Measurements from ENCODE around the gene PRSS56.
"Not testable (repeated sequence)": the region's sequence is repeated elsewhere in the genome, so short reads cannot be mapped to it uniquely, and the experiment has no call there.

PRSS56 gene

DNA sequence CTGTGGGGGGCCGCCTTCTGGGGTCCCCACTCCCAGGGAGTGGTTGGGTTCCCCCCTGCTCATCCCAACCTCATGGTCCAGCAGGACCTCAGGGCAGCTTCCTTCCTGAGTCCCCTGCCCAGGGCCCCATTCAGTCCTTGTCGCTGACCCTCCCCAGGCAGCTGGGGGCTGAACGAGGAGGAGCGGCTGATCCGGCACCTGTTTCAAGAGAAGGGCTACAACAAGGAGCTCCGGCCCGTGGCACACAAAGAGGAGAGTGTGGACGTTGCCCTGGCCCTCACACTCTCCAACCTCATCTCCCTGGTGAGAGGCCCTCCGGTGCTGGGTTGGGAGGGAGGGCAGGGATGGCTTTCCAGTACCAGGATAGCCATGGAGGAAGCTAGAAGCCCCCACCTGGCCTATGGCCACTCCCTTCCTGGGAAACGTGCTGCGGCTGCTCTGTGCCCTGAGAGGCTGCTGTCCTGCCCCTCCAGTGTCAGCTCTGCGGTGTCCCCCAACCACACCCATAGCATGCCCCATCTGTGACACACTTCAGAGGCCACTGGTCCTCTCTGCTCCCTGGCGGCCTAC lies 6.3 kb downstream of the PRSS56 start:
- DNase-seq: no peak

DNA sequence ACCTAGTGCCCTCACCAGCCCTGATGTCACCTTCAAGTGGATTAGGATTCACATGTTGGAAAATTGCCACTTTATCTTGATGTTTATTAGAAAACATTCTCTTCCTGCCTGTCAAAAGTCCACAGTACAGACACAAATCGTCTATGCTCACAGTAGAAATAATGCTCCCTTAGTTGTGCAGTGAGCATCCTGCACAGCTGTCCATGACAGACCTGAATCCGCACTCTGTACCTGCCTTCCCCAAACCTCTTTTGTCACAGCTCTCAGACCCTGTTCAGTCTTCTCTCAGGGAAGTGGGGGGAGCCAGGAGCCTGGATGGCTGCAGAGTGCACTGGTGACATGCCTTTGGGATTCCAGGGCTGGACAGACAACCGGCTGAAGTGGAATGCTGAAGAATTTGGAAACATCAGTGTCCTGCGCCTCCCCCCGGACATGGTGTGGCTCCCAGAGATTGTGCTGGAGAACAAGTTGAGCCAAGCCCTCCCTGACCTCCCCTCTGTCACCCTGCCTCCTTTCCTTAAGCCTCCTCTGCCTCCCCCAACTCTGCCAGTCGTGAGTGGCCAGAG lies 7.8 kb downstream of the PRSS56 start:
- no peak for DNase-seq

GRCh38 chr2:232528746-232529460 lies 8.7 kb downstream of the PRSS56 start:
- no peak for DNase-seq

DNA sequence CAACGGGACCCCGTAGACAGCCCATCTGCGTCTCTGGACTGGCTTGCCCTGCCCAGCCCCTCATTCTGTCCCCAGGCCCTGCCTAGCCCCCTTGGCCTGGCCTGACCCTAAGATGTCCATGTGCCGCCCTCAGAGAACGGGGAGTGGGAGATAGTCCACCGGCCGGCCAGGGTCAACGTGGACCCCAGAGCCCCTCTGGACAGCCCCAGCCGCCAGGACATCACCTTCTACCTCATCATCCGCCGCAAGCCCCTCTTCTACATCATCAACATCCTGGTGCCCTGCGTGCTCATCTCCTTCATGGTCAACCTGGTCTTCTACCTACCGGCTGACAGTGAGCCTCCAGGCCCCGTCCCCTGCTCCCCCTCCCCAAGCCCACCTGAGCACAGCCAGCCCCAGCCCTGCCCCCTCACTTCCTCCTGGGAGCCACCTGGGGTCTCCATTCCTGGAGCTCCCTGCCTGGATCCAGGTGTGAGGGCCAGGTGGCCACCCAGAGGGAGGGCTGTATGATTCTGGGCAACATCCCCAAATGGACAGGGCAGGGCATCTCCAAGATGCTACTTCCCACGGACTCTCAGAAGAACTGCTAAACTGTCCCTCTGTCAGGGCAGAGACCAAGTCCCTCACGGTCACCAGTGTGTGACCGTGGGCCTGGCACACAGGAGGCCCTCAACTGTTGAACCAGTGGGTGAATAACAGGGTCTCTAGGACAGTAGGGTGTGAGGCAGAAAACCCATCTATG lies 9.8 kb downstream of the PRSS56 start:
- DNase-seq: no peak

DNA sequence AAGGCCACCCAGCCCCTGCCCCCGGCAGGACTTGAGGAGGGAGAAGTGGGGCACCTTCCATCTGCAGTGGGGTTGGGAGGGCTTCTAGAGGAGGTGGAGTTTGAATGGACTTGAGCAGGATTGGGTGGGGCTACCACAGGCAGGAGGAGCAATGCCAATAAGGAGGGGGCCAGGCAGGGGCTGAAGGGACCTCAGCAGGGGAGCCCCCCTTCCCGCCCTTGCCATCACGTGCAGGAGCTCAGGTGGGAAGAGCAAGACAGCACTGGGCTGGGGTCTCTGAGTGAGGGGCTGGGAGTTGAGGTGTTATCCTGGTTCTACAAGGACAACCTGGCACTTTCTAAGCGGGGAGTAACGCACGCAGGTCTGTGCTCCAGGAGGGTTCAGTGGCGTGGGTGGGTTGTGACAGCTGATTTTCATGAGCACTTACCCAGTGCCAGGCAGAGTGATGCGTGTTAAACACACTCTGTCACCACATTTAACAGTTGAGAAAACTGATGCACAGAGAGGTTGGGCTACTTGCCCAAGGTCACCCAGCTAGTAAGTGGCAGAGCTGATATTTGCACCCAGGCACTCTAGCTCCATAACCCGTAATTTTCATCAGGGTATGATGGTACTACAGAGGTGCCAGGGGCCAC lies 10.6 kb downstream of the PRSS56 start:
- DNase-seq: no peak

DNA sequence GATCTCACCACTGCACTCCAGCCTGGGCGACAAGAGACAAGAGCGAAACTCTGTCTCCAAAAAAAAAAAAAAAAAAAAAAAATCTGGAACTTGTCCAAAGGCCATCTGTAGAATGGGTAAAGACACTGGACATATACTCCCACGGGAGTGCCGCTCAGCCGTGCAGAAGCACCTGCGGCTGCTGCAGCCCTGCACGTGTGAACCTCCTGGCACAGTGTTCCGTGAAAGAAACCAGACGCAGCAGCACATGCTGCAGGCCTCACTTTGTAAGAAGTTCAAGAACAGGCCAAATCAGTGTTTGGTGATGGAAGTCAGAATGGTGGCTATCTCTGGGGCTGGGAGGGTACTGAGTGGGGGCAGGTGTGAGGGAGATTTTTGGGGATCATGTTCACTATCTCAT lies 12.2 kb downstream of the PRSS56 start:
- no peak for DNase-seq

GRCh38 chr2:232532821-232533220 lies 12.6 kb downstream of the PRSS56 start:
- not testable (repeated sequence) for DNase-seq

DNA sequence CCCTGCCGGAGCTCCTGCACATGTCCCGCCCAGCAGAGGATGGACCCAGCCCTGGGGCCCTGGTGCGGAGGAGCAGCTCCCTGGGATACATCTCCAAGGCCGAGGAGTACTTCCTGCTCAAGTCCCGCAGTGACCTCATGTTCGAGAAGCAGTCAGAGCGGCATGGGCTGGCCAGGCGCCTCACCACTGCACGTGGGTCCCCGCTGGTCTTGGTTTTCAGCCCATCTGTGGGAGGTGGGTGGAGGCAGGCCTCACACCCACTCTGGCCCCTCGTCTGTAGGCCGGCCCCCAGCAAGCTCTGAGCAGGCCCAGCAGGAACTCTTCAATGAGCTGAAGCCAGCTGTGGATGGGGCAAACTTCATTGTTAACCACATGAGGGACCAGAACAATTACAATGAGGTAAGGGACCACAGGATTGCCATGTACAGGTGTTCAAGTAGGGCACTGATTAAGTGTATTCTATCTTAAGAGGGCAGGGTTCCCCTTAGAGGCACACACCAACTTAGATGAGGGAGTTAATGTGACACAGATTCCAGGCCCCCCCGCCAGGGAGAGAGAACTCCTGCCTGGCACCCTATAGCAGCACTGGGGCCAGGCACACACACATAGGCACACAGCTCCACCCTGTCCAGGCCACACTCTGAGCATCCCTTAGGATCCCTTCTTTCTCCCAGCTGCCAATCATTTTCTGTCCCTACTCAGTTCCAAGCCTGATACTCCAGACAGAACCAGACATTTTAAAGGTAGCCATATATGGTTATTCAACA lies 13.9 kb downstream of the PRSS56 start:
- no peak for DNase-seq

DNA sequence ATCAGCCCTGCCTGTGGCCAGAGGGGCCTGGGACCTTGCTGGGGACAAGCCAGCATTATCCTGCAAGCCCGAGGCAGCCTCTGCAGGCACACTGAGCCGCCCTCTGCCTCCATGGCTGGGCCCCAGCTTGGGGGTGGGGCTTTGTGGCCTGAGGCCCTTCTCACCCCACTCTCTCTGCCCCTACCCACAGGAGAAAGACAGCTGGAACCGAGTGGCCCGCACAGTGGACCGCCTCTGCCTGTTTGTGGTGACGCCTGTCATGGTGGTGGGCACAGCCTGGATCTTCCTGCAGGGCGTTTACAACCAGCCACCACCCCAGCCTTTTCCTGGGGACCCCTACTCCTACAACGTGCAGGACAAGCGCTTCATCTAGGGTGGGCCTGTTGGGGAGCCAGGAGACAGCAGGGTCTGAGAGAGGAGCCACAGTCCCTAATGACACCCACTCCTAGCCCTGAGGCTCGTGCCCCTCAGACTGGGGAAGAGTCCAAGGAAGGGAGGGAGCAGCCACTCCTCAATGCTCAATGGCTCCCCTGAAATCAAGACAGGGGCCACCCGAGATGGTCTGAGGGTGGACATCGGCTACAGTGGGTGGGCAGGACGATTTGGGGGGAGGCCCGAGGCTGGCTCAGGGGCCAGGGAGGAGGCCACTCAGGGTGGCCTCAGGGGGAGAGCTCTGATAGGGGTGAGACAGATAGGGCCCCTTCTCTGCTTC lies 14.9 kb downstream of the PRSS56 start:
- no peak for DNase-seq

GRCh38 chr2:232535761-232536530 lies 15.8 kb downstream of the PRSS56 start:
- DNase-seq: no peak

- no peak for DNase-seq
Measured at GRCh38 chr2:232537079-232537478, 16.9 kb downstream of the PRSS56 start.

DNA sequence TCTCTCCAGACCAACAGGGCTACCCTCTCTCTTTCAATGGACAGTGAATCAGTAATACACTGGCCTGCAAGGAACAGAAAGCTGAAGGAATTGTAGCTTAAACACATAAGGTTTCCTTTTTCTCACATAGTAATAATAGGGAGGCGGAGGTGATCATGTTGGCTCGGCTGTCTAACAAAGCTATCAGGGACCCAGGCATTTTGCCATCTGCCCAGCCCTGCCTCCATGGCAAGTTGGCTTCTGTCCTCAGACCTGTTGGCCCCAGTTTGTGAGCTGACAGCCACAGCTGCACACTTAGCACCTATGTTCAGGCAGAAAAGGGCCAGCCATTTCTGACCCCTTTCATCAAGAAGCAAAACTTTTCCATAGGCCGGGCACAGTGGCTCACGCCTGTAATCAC lies 17.3 kb downstream of the PRSS56 start:
- no peak for DNase-seq

DNA sequence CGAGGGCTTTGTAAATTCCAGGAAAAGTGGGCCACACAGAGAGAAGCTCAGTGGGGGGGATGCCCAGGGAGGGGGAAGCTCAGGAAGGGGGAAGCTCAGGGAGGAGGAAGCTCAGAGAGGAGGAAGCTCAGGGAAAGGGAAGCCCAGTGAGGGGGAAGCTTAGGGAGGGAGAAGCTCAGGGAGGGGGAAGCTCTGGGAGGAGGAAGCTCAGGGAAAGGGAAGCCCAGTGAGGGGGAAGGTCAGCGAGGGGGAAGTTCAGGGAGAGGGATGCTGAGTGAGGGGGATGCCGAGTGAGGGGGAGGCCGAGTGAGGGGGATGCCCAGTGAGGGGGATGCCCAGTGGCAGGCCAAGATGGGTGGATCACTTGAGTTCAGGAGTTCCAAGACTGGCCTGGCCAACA lies 18.5 kb downstream of the PRSS56 start:
- no peak for DNase-seq

- no peak for DNase-seq
Measured at GRCh38 chr2:232539298-232540231, 19.4 kb downstream of the PRSS56 start, which contains the start of gene CHRNG. CHRNG (plus strand) TSS chr2:232539692; CDS start chr2:232539748, 56 bp downstream.

DNA sequence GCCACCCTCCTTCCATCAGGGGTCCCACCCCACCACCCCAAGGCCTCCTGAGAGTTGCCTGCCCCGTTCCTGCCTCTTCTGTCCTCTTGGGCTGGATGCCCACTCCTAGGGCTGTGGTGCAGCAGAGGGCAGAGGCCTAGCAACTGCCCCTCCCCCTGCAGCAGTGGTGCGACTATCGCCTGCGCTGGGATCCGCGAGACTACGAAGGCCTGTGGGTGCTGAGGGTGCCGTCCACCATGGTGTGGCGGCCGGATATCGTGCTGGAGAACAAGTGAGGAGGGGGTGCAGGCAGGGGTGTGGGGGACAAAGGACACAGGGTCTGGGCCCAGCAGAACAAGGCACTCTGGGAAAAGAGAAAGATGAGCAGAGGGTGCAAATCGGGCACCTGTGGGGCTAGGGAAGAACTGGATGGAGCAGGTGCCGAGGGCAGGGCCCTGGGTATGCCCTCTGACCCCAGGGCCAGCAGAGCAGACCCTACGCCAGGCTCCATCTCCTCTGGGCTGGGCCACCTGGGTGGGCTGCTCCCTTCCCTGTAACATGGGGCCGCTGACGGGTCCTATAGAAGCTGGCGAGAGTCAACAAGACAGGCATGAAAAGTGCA lies 20.4 kb downstream of the PRSS56 start:
- DNase-seq: no peak

DNA sequence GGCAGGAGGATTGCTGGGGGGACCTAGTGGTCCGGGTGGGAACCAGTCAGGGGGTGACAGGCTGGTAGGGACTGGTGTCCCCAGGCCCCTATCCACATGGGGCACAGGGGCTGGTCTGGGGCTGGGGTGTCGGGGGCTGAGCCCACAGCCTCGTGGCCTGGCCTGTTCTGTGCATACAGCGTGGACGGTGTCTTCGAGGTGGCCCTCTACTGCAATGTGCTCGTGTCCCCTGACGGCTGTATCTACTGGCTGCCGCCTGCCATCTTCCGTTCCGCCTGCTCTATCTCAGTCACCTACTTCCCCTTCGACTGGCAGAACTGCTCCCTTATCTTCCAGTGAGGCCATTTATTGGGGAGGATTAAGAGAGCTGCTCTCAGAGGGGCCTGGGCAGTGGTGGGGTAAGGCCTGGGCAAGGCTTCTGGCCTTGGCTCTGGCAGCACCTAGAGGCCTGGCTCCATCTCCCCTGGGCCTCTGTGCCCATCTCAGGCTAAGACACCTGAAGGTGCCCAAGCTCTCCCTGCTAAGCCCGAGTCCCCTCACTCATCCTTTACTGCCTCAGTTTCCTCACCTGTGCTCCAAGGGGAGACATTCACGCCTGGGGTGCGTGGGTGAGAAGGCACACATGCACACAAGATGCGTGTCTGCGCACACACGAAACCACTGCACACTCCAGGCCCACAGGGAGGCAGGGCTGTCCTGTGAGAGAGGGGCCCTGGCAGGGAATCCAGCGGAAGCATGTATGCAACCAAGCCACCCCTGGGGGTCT lies 21.2 kb downstream of the PRSS56 start:
- no peak for DNase-seq

GRCh38 chr2:232541961-232542714 lies 21.9 kb downstream of the PRSS56 start:
- no peak for DNase-seq
